KOPT-K1 (cell line): ENCODE results near the gene SRGN.
"Not testable (repeated sequence)": the region's sequence is repeated elsewhere in the genome, so short reads cannot be mapped to it uniquely, and the experiment has no call there.

Source experiments
- H3K27ac ChIP-seq: fragments of 200-600 bp; sonication (generic); 2 replicates; pipeline ENCODE4 v1.5.1; 2016; ENCODE audit warnings: antibody characterized with exemption, mild to moderate bottlenecking, low read depth, low read length; ENCODE audit not compliant: poor library complexity, severe bottlenecking
- H3K36me3 ChIP-seq: fragments of 200-600 bp; sonication (generic); 2 replicates; pipeline ENCODE4 v1.5.1; 2017; ENCODE audit warnings: antibody characterized with exemption, mild to moderate bottlenecking, low read length, moderate library complexity; ENCODE audit not compliant: insufficient read depth
- H3K9me3 ChIP-seq: fragments of 200-600 bp; sonication (generic); 2 replicates; pipeline ENCODE4 v1.5.1; 2017; ENCODE audit warnings: antibody characterized with exemption, low read length, mild to moderate bottlenecking; ENCODE audit not compliant: insufficient read depth, poor library complexity, severe bottlenecking

Gene SRGN

GRCh38 chr10:69125554-69125953, 37.7 kb downstream of the SRGN start:
- H3K27ac ChIP-seq, result no peak overlapping the region
- no peaks in the 10 kb centered on the region for H3K9me3 ChIP-seq
- H3K36me3 ChIP-seq, result no peaks in the 10 kb centered on the region

GRCh38 chr10:69130251-69130650, 42.3 kb downstream of the SRGN start:
- Histone ChIP-seq H3K9me3 (no peaks in the 10 kb centered on the region), H3K27ac (no peak overlapping the region), H3K36me3 (peaks cover 29% of the 10 kb centered on the region)

GRCh38 chr10:69139961-69140360, 52.1 kb downstream of the SRGN start:
- Histone ChIP-seq H3K9me3 (no peaks in the 10 kb centered on the region), H3K27ac (no peak overlapping the region), H3K36me3 (peaks cover 33% of the 10 kb centered on the region)

GRCh38 chr10:69141304-69141703, 53.4 kb downstream of the SRGN start:
- no peak overlapping the region for H3K27ac ChIP-seq
- H3K9me3 ChIP-seq, result no peaks in the 10 kb centered on the region
- peaks cover 20% of the 10 kb centered on the region for H3K36me3 ChIP-seq

- H3K36me3 ChIP-seq, result peaks cover 15% of the 10 kb centered on the region
- not testable (repeated sequence) for H3K9me3 ChIP-seq, H3K27ac ChIP-seq
Measured at GRCh38 chr10:69142074-69142473, 54.2 kb downstream of the SRGN start.

GRCh38 chr10:69142983-69143382, 55.1 kb downstream of the SRGN start:
- no peak overlapping the region for H3K27ac ChIP-seq
- no peaks in the 10 kb centered on the region for H3K9me3 ChIP-seq
- peaks cover 7% of the 10 kb centered on the region; the same call in 1 of the 2 replicates for H3K36me3 ChIP-seq

- Histone ChIP-seq H3K36me3 (peaks cover 4% of the 10 kb centered on the region; the same call in 1 of the 2 replicates), H3K9me3 (no peaks in the 10 kb centered on the region), H3K27ac (no peak overlapping the region)
Measured at GRCh38 chr10:69145329-69145728, 57.4 kb downstream of the SRGN start.

- peaks cover 4% of the 10 kb centered on the region; the same call in 1 of the 2 replicates for H3K36me3 ChIP-seq
- H3K9me3 ChIP-seq, result no peaks in the 10 kb centered on the region
Measured at GRCh38 chr10:69145864-69146263, 58.0 kb downstream of the SRGN start.

GRCh38 chr10:69146759-69147158, 58.9 kb downstream of the SRGN start:
- Histone ChIP-seq H3K27ac (no peak overlapping the region), H3K9me3 (no peaks in the 10 kb centered on the region)

More at GRCh38 chr10:69145864-69146263, 58.0 kb downstream of the SRGN start:
- no peak overlapping the region for H3K27ac ChIP-seq

GRCh38 chr10:69151984-69152383, 64.1 kb downstream of the SRGN start:
- H3K9me3 ChIP-seq, result no peaks in the 10 kb centered on the region
- H3K36me3 ChIP-seq, result 0 out of 2 replicates have a peak, but pooled peaks cover under 1% of the 10 kb centered on the region
- H3K27ac ChIP-seq, result no peak overlapping the region

More at GRCh38 chr10:69146759-69147158, 58.9 kb downstream of the SRGN start:
- H3K36me3 ChIP-seq, result peaks cover under 1% of the 10 kb centered on the region; the same call in 1 of the 2 replicates

- Histone ChIP-seq H3K36me3 (peaks cover 13% of the 10 kb centered on the region), H3K9me3 (no peaks in the 10 kb centered on the region), H3K27ac (no peak overlapping the region)
Measured at GRCh38 chr10:69153227-69153626, 65.3 kb downstream of the SRGN start.
